Measurements from ENCODE around the gene ALDH1L1. TPM values are rescaled to one million over a fixed set of nuclear protein-coding genes. Genes with fewer than 3 reads are reported as not detected.

ALDH1L1 gene
- total RNA-seq, 4 donors from 2014 or later: 125 to 176 (median 150) TPM

DNA sequence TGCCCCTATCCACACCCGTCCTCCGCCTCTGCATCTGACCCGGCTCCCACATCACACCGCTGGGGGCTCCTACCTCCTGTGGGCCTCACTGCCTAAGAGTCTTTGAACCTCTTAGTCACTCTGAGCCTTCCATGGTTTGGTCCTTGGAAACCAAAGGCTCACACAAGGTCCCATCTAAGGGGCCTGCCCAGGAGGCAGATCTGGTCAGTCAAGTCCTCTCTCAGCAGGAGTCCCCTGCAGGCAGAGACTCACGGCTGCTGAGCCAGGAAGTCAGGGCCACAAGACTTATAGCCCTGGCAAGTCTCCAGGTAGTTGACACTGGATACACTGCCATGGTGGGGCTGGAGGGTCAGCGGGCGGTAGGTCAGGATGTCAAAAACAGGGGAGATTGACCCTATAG, 31.2 kb upstream of the ALDH1L1 start:
- ATAC-seq (ENCODE audit: low FRiP score) (no peak), DNase-seq (ENCODE audit: low spot score) (no peak)
- TF ChIP-seq, protein P1, sequence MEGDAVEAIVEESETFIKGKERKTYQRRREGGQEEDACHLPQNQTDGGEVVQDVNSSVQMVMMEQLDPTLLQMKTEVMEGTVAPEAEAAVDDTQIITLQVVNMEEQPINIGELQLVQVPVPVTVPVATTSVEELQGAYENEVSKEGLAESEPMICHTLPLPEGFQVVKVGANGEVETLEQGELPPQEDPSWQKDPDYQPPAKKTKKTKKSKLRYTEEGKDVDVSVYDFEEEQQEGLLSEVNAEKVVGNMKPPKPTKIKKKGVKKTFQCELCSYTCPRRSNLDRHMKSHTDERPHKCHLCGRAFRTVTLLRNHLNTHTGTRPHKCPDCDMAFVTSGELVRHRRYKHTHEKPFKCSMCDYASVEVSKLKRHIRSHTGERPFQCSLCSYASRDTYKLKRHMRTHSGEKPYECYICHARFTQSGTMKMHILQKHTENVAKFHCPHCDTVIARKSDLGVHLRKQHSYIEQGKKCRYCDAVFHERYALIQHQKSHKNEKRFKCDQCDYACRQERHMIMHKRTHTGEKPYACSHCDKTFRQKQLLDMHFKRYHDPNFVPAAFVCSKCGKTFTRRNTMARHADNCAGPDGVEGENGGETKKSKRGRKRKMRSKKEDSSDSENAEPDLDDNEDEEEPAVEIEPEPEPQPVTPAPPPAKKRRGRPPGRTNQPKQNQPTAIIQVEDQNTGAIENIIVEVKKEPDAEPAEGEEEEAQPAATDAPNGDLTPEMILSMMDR (IDR thresholded peaks at IDR 0.05): no peak

DNA sequence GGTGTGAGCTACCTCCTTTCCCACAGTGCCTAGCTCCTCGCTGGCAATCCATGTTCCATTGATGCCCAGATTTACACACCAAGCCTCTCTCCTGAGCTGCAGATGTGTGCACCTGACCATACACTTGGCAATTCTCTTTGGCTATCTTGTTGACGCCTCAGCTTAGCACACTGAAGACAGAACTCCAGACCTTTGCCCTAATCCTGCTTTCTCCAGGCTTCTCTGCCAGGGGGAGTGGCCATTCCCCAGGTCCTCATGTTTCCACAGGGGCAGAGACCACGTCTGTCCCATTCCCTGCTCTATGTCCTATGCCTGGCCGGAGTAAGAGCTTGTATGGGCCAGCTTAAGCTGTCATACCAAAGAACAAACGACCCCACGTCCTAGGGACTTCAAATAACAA, 30.2 kb upstream of the ALDH1L1 start:
- ATAC-seq (ENCODE audit: low FRiP score) (no peak), DNase-seq (ENCODE audit: low spot score) (no peak)
- TF ChIP-seq, protein P1 (IDR thresholded peaks at IDR 0.05): no peak

DNA sequence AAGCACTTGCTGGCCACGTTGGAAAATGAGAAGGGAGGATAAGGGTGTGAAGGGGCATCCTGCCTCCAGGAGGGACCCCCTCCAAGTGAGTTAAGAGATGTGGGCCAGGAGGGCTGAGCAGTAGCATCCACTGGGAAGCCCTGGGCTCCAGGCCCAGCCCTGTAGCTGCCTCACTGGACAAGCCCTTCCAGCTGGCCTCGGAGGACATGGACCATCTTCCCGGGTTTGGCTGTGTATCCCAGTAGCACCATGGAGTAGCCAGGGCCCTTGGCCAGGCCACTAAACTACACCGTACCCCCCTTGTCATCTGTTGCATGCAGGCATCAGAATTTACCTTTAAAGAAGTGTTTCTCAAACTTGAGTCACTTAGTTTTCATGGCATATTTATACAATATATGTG, 29.4 kb upstream of the ALDH1L1 start:
- ATAC-seq (ENCODE audit: low FRiP score) (no peak), DNase-seq (ENCODE audit: low spot score) (no peak)
- TF ChIP-seq, protein P1 (IDR thresholded peaks at IDR 0.05): no peak

DNA sequence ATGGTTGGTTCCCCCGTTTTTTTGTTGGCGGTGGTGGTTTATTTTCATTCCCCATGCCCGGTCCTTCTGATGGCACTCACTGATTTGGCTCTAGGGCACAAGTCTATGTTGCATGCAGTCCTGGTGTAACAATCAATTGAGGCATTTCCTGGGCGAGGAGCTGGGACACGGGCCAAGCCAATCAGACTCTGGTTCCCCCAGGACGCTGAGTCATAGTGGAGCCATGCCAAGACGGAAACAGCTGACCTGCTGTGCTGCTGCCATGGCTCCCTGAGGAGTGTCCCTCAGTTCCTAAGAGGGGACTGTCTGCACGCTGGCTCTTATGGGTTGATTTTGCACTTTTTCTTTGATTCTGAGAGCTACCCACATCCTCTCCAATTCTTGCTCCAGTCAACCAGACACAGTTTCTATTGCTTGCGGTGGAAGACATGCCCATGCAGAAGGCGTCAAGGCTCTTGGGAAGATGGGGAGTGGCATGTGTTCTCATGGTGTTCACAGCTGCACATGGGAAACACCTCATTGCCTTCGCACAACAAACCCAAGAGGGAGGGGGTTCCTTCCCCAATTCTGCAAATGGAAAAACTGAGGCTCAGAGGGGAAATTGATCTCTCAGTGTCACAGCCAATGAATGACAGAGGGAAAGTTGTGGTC, 28.3 kb upstream of the ALDH1L1 start:
- TF ChIP-seq, protein P1 (IDR thresholded peaks at IDR 0.05): no peak
- ATAC-seq (ENCODE audit: low FRiP score): no peak
- no peak for DNase-seq (ENCODE audit: low spot score)

DNA sequence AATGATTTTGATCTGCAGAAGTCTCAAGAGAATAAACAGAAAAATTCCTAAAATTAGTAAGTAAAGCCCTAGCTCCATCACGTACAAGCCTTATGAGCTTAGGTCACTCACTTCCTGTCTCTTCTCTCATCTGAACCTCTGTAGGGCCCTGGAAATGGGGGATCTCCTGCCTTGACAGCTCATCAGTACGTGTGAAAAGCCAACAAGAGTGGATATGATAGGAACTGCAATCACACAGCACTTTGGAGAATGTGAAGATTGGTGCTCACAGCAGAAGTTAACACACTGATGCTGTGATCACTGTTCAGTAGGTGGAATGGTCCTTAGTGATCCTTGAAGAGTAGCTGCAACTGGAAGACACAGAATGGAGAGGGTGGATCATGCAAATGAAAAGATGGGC, 27.8 kb upstream of the ALDH1L1 start:
- no peak for ATAC-seq (ENCODE audit: low FRiP score)
- DNase-seq (ENCODE audit: low spot score): no peak
- TF ChIP-seq, protein P1 (IDR thresholded peaks at IDR 0.05): no peak

DNA sequence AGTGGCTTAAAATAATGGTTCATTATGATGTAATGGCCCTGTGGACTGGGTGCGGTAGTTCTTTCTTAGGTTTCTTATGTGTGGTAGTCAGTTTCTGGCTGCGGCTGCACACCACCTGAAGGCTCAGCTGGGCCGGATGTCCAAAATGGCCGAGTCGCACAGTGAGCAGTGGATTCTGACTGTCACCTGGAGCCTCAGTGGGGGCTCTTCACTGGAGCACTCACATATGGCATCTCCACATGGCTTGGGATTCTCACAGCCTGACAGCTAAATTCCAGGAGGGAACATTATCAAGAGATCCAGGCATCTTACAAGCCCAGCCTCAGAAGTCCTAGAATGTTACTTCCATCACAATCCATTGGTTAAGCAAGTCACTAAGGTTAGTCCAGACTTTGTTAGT, 26.8 kb upstream of the ALDH1L1 start:
- DNase-seq (ENCODE audit: low spot score) (no peak), ATAC-seq (ENCODE audit: low FRiP score) (no peak)
- TF ChIP-seq, protein P1 (IDR thresholded peaks at IDR 0.05): no peak
